ENCODE data around the gene SHROOM3.

SHROOM3 gene

DNA sequence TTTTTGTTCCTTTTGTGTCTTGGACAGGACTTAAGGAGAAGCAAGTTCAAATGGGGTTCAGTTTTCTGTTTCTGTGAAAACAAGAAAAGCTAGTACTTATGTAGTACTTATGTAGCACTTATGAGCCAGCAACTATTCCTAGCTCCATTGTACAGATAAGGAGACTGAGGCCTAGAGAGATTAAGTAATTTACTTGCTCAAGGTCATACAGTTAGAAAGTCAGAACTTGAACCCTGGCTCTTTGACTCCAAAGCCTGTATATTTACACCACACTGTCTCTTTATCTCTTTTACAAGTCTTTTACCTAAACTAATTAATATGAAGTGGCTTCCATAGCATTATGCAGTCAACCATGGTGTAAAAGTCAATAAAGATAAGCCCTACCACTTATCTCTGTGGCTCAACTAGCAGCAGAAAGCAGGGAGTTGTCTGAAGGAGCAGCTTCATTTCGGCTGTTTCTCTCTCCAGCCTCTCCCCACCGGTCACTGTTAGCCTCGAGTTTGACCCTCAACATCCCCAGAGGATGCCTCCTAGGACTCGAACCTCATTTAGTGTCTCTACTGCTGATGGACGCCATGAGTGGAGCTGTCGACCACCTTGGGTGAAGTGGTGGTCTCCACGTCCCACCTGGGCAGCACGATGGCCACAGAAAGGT, 209.9 kb downstream of the SHROOM3 start:
- ATAC-seq, result no peak
- TF ChIP-seq TSHZ2 (CRISPR knock-in tag; IDR thresholded peaks at IDR 0.05) (no peak), SNAI2 (CRISPR knock-in tag; IDR thresholded peaks at IDR 0.05) (no peak), TOX (CRISPR knock-in tag; IDR thresholded peaks at IDR 0.05; ENCODE audit: borderline replicate concordance) (no peak), PATZ1 (CRISPR knock-in tag; IDR thresholded peaks at IDR 0.05; ENCODE audit: borderline replicate concordance) (no peak), ZNF70 (CRISPR knock-in tag; IDR thresholded peaks at IDR 0.05) (no peak), ESRRG (CRISPR knock-in tag; IDR thresholded peaks at IDR 0.05) (no peak), ISL1 (CRISPR knock-in tag; IDR thresholded peaks at IDR 0.05) (no peak), PPARA (CRISPR knock-in tag; IDR thresholded peaks at IDR 0.05; ENCODE audit: borderline replicate concordance) (no peak)
- TF ChIP-seq, protein P1, sequence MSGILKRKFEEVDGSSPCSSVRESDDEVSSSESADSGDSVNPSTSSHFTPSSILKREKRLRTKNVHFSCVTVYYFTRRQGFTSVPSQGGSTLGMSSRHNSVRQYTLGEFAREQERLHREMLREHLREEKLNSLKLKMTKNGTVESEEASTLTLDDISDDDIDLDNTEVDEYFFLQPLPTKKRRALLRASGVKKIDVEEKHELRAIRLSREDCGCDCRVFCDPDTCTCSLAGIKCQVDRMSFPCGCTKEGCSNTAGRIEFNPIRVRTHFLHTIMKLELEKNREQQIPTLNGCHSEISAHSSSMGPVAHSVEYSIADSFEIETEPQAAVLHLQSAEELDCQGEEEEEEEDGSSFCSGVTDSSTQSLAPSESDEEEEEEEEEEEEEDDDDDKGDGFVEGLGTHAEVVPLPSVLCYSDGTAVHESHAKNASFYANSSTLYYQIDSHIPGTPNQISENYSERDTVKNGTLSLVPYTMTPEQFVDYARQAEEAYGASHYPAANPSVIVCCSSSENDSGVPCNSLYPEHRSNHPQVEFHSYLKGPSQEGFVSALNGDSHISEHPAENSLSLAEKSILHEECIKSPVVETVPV (CRISPR knock-in tag; IDR thresholded peaks at IDR 0.05), result no peak

DNA sequence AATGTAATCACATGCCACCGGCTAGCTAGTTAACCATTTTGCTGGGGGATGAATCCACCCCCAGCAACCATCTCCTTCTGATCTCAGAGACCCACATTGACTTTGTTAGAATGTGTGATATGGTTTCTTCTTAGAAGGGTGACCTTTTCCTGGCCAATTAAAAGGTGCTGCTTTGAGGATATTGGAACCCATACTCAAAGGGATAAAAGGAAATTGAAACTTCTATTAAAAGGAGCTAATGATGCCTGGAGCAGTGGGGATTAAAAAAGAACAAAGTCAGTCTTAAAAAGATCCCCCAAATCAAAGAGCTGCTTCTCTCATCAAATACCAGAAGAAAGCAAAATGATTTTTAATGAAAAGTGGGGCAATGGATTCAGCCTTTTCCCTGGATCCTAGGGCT, 214.1 kb downstream of the SHROOM3 start:
- ATAC-seq, result no peak
- TF ChIP-seq ISL1 (CRISPR knock-in tag; IDR thresholded peaks at IDR 0.05), result no peak
- no peak for TF ChIP-seq ARNTL (CRISPR knock-in tag; IDR thresholded peaks at IDR 0.05; ENCODE audit: borderline replicate concordance, low read depth)
- no peak for TF ChIP-seq RARB (CRISPR knock-in tag; IDR thresholded peaks at IDR 0.05)

- TF ChIP-seq ZNF70 (CRISPR knock-in tag; IDR thresholded peaks at IDR 0.05), result no peak
- TF ChIP-seq, protein P2, sequence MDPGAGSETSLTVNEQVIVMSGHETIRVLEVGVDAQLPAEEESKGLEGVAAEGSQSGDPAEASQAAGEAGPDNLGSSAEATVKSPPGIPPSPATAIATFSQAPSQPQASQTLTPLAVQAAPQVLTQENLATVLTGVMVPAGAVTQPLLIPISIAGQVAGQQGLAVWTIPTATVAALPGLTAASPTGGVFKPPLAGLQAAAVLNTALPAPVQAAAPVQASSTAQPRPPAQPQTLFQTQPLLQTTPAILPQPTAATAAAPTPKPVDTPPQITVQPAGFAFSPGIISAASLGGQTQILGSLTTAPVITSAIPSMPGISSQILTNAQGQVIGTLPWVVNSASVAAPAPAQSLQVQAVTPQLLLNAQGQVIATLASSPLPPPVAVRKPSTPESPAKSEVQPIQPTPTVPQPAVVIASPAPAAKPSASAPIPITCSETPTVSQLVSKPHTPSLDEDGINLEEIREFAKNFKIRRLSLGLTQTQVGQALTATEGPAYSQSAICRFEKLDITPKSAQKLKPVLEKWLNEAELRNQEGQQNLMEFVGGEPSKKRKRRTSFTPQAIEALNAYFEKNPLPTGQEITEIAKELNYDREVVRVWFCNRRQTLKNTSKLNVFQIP (CRISPR knock-in tag; IDR thresholded peaks at IDR 0.05; ENCODE audit: borderline replicate concordance, low read depth), result no peak
- TF ChIP-seq CREB5 (CRISPR knock-in tag; IDR thresholded peaks at IDR 0.05; ENCODE audit: low read depth), result no peak
- no peak for ATAC-seq
These were observed 216.6 kb downstream of the SHROOM3 start for GRCh38 chr4:76651616-76652015.

DNA sequence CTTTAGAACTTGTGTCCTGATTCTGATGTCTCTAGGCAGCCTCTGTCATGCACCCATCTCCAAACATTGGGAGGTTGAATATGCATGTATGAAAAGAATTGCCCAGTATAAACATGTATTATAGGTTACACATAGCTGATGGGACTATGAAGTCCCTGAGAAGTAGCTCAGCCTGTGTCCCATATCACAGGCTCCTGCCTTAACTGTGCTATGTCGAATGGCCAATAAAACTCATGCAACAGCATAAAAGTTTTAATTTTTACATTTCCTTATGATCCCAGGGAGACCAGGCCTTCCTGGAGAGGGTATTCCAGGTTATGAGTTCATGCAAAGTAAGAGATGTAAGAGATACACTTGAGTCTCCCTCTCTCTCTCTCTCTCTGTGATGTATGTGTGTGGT, 217.4 kb downstream of the SHROOM3 start:
- ATAC-seq, result no peak
- TF ChIP-seq GLIS3 (CRISPR knock-in tag; IDR thresholded peaks at IDR 0.05) (no peak), CSDC2 (CRISPR knock-in tag; IDR thresholded peaks at IDR 0.05) (no peak), RARB (CRISPR knock-in tag; IDR thresholded peaks at IDR 0.05) (no peak), ZNF70 (CRISPR knock-in tag; IDR thresholded peaks at IDR 0.05) (no peak), BACH2 (CRISPR knock-in tag; IDR thresholded peaks at IDR 0.05; ENCODE audit: borderline replicate concordance) (no peak), TOX (CRISPR knock-in tag; IDR thresholded peaks at IDR 0.05; ENCODE audit: borderline replicate concordance) (no peak), TSHZ2 (CRISPR knock-in tag; IDR thresholded peaks at IDR 0.05) (no peak), ZNF8 (CRISPR knock-in tag; IDR thresholded peaks at IDR 0.05) (no peak), ARNTL (CRISPR knock-in tag; IDR thresholded peaks at IDR 0.05; ENCODE audit: borderline replicate concordance, low read depth) (no peak), CREB5 (CRISPR knock-in tag; IDR thresholded peaks at IDR 0.05; ENCODE audit: low read depth) (no peak)
- TF ChIP-seq, protein P2 (CRISPR knock-in tag; IDR thresholded peaks at IDR 0.05; ENCODE audit: borderline replicate concordance, low read depth), result no peak
